ENCODE measurements around the gene WWP2. TPM values are rescaled to one million over a fixed set of nuclear protein-coding genes. Genes with fewer than 3 reads are reported as not detected.
"Not testable (repeated sequence)": the region's sequence is repeated elsewhere in the genome, so short reads cannot be mapped to it uniquely, and the experiment has no call there.

Gene WWP2
- total RNA-seq, 3 donors from 2014 or later = 34.7 to 44.2 (median 36.5) TPM

DNA sequence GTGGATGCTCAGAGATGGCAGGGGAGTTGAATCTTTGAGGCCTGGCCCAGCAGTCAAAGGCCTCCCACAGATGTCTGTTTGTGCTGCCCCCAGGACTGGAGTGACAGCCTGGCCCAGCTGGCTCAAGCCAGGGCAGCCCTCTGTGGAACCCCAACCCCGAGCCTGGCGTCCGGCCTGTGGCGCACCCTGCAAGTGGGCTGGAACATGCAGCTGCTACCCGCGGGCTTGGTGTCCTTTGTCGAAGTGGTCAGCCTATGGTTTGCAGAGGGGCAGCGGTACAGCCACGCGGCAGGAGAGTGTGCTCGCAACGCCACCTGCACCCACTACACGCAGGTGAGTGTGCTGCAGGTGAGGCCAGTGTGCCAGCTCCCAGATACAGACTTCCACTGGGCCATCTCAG, 192.1 kb downstream of the WWP2 start:
- not testable (repeated sequence) for DNase-seq; H3K4me1 Mint-ChIP-seq (ENCODE audit: low read depth); H3K36me3 Mint-ChIP-seq (ENCODE audit: insufficient read depth); H3K9me3 Mint-ChIP-seq; H3K4me3 Mint-ChIP-seq; ATAC-seq; H3K27me3 Mint-ChIP-seq (ENCODE audit: low read depth)

DNA sequence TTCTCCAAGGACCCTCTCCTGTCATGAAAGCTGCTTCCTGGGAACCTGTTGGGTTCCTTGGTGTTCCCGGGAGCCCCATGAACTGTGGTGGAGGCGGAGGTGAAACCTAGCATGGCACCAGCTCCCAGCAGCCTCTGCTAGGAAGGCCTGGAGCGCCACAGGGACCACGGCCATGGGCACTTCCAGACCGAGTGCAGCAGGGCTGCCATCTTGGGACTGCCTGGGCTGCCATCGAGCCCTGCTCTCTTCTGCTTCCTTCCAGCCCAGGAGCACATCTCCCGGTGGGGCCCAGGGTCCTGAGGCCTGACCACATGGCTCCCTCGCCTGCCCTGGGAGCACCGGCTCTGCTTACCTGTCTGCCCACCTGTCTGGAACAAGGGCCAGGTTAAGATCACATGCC, 201.2 kb downstream of the WWP2 start:
- ATAC-seq; H3K4me1 Mint-ChIP-seq (ENCODE audit: low read depth); H3K4me3 Mint-ChIP-seq; H3K9me3 Mint-ChIP-seq; H3K27me3 Mint-ChIP-seq (ENCODE audit: low read depth); DNase-seq; H3K36me3 Mint-ChIP-seq (ENCODE audit: insufficient read depth): not testable (repeated sequence)

DNA sequence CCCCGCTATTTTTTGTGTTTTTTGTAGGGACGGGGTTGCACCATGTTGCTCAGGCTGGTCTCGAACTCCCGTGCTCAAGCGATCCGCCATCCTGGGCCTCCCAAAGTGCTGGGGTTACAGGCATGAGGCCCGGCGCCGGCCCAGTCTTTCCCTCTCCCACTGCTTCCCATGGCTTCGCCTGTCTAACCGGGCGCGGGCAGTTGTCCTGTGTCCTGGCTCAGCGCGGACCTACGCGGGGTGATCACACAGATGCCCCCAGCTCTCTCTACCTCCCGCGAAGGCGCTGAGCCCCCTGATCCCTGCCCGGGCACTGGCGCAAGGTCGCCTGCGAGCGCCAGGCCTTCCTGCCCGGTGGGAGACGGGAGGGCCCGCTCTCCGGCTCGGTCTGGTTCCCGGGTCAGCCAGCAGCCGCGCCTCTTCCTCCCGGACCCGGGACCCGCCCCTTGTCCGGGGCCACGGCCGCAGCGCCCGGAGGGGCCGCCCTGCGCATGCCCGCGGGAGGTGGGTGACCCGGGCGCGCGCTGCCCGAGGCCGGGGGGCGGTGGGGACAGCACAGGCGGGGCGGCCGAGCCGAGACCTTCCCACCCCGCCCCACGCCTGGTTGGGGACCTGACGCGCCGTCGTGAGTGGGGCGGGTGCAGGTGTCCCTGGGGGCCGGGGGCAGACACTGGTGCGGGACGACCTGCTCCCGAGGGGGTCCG, 203.0 kb downstream of the WWP2 start:
- H3K9me3 Mint-ChIP-seq; DNase-seq; H3K4me1 Mint-ChIP-seq (ENCODE audit: low read depth); H3K4me3 Mint-ChIP-seq; H3K36me3 Mint-ChIP-seq (ENCODE audit: insufficient read depth); H3K27me3 Mint-ChIP-seq (ENCODE audit: low read depth): not testable (repeated sequence)
- peak; percentile 33 to 60 for ATAC-seq

DNA sequence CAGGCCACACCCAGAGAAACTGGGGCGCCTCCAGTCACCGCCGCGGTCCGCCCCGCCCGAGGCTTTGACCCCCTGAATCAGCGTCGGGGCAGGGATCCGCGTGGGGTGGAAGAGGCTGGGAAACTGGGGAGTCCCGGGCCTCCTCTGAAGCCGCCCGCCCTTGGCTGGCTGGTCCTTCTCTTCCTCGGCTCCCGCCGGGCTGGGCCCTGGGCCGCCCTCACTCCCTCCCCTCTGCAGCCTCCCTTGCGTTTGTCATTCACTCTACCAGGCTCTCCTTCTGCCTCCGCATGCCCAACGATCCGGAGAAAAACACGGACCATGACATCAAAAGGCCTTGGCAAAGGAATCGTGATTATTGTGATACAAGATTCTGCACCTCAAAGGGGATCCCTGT, 203.5 kb downstream of the WWP2 start:
- not testable (repeated sequence) for H3K4me3 Mint-ChIP-seq; H3K9me3 Mint-ChIP-seq; H3K27me3 Mint-ChIP-seq (ENCODE audit: low read depth); H3K4me1 Mint-ChIP-seq (ENCODE audit: low read depth); ATAC-seq; DNase-seq; H3K36me3 Mint-ChIP-seq (ENCODE audit: insufficient read depth)

DNA sequence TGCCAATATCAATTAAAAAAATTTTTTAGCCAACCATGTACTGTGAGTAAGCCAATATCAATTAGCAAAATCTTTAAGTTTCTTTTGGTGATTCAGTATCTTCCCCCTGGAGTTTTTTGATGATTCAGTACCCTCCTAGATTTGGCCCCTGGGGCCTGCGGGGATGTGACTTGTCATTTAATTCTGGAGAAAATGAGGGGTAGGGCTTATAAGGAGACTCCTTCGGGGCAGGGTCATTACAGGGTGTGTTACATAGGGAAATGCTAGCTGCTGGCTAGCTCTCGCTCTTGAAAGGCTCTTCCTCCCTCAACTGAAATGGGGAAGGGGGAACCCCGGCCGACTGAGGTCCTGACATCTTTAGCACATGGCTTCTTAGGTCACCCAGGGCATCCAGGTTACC, 205.6 kb downstream of the WWP2 start:
- not testable (repeated sequence) for H3K27me3 Mint-ChIP-seq (ENCODE audit: low read depth); H3K4me3 Mint-ChIP-seq; DNase-seq; H3K36me3 Mint-ChIP-seq (ENCODE audit: insufficient read depth); H3K4me1 Mint-ChIP-seq (ENCODE audit: low read depth); H3K9me3 Mint-ChIP-seq
- peak in 1 of 2 donors; percentile 47 for ATAC-seq

DNA sequence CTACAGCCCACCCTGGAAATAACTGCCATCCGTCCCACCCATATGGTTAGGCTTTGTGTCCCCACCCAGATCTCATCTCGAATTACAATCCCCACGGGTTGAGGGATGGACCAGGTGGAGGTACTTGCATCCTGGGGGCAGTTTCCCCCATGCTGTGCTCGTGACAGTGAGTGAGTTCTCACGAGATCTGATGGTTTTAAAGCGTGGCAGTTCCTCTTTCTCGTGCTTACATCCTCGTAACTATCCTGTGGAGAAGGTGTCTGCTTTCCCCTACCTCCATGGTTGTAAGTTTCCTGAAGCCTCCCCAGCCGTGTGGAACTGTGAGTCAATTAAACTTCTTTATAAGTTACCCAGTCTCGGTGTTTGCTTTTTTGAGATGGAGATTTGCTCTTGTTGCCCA, 206.0 kb downstream of the WWP2 start:
- H3K27me3 Mint-ChIP-seq (ENCODE audit: low read depth); ATAC-seq; DNase-seq; H3K4me1 Mint-ChIP-seq (ENCODE audit: low read depth); H3K36me3 Mint-ChIP-seq (ENCODE audit: insufficient read depth); H3K9me3 Mint-ChIP-seq; H3K4me3 Mint-ChIP-seq: not testable (repeated sequence)

DNA sequence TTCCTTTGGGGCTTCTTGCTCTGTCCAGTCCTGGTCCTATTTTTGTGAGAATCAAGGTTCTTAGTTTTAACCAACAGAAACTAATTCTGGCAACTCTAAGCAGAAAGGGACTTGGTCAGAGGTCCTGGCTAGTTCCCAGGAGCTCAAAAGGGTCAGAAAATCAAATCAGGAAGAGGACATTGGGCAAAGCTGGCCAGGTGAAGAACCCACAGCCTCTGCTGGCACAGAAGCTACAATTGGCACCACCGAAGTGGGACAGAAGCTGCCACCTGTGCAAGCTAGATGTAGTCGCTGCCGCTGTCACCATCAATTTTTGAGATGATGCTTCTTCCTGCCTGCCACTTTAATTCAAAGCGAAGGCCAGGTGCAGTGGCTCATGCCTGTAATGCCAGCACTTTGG, 207.5 kb downstream of the WWP2 start:
- not testable (repeated sequence) for DNase-seq; H3K4me3 Mint-ChIP-seq; H3K9me3 Mint-ChIP-seq; ATAC-seq; H3K36me3 Mint-ChIP-seq (ENCODE audit: insufficient read depth); H3K4me1 Mint-ChIP-seq (ENCODE audit: low read depth); H3K27me3 Mint-ChIP-seq (ENCODE audit: low read depth)

DNA sequence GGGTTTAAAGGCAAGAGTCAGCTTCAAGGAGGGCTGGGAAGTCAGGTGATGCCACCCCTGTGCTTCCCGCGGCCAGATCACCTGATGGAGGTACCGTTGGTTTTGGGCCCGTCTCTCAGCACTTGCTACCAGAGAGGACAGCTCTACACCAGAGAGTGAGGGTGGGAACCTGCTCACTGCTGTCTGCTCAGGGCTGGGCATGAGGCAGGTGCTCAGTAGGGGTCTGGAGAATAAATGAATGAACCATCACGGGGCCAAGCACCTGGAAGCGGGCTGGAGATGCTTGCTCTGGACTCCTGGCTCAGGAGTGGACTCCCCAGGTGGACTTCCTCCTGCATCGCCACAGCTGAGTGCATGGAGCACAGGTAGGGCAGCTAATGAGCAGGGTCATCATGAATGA, 210.0 kb downstream of the WWP2 start:
- not testable (repeated sequence) for ATAC-seq; H3K4me1 Mint-ChIP-seq (ENCODE audit: low read depth); DNase-seq; H3K36me3 Mint-ChIP-seq (ENCODE audit: insufficient read depth); H3K9me3 Mint-ChIP-seq; H3K27me3 Mint-ChIP-seq (ENCODE audit: low read depth); H3K4me3 Mint-ChIP-seq

DNA sequence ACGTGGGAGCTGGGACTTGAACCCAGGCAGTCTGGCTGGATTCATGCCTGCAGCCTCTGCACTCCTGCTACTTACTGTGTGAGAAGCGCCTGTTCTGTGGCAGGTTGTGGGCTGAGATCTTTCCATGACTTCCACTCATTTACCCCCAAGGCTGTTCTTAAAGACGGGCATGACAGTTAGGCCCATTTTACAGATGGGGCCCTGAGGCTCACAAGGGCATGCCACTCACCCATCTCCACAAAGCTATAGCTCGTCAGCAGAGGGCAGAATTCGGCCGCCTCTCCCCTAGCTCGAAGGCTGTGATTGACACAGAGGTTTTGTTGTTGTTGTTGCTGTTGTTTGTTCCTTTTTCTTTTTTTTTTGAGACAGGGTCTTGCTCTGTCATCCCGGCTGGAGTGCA, 210.8 kb downstream of the WWP2 start:
- ATAC-seq; H3K36me3 Mint-ChIP-seq (ENCODE audit: insufficient read depth); DNase-seq; H3K9me3 Mint-ChIP-seq; H3K4me1 Mint-ChIP-seq (ENCODE audit: low read depth); H3K27me3 Mint-ChIP-seq (ENCODE audit: low read depth); H3K4me3 Mint-ChIP-seq: not testable (repeated sequence)

DNA sequence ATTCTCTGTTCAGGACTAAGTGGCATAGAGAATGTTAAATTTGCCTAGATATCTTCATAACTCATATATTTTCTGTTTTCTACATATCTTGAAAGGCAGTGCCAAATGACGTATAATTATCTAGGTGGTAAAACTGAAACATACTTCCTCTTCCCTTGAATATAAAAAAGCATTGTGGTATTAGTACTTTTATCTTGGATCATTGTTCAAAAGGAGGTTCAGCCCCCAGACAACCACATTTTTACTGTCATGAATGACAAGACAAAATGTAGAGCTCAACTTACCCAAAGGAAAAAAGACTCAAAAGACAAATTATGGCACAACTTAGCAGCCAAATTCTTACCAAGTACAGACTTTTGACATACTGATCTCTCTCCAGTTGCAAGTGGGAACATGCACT, 223.1 kb downstream of the WWP2 start:
- H3K27me3 Mint-ChIP-seq (ENCODE audit: low read depth); H3K9me3 Mint-ChIP-seq; H3K4me1 Mint-ChIP-seq (ENCODE audit: low read depth); H3K4me3 Mint-ChIP-seq; ATAC-seq; DNase-seq; H3K36me3 Mint-ChIP-seq (ENCODE audit: insufficient read depth): not testable (repeated sequence)

Other genes with a start within 250 kb of the WWP2 start
- gene NFAT5, start 196.4 kb upstream of the WWP2 start, total RNA-seq = 10 to 100 TPM; 32.8 to 36.4 (median 33.2) TPM
- gene NQO1, start 35.8 kb upstream of the WWP2 start, total RNA-seq = 1 to 10 TPM; 5.5 to 8.5 (median 6.0) TPM
- 100 to 1,000 TPM; 181 to 194 (median 181) TPM for gene NOB1, start 7.4 kb upstream of the WWP2 start, total RNA-seq
- 1 to 10 TPM in 1 of 3 donors, under 1 TPM in 2; 0.51 to 1.1 (median 0.76) TPM for gene CLEC18A, start 189.0 kb downstream of the WWP2 start, total RNA-seq

All from activated T-cell treated with anti-CD3 and anti-CD28 coated beads, Interleukin-2, amount 50 U/mL, for 4 hours (primary cell).